Kidney epithelial cell (primary cell): ENCODE results near the gene KLRF2. TPM values are rescaled to one million over a fixed set of nuclear protein-coding genes. Genes with fewer than 3 reads are reported as not detected.

Experiments used
- DNase-seq: peaks from one replicate; pipeline ENCODE4 v3.0.0-alpha.2; 2010; ENCODE audit warnings: low read depth
- H3K27me3 ChIP-seq: 2 replicates; pipeline ENCODE4 v1.6.0; 2011; ENCODE audit warnings: low read length; ENCODE audit not compliant: control insufficient read depth, insufficient read depth
- H3K36me3 ChIP-seq: 2 replicates; pipeline ENCODE4 v1.5.1; 2011; ENCODE audit warnings: low read length; ENCODE audit not compliant: control insufficient read depth, insufficient read depth
- H3K4me3 ChIP-seq: 2 replicates; pipeline ENCODE4 v1.5.1; 2011; ENCODE audit warnings: low read depth, mild to moderate bottlenecking, control low read depth, low read length
- CTCF ChIP-seq: IDR thresholded peaks from 2 replicates; pipeline ENCODE4 v1.5.1; 2011; ENCODE audit warnings: mild to moderate bottlenecking, moderate library complexity, low read length, control low read depth, inconsistent platforms; ENCODE audit not compliant: insufficient read depth, poor library complexity, severe bottlenecking
- total RNA-seq: library from RNA; depleted of rRNA; stranded (reverse); fragments of >200 nt; gene quantifications from 2 replicates; pipeline ENCODE4 v1.2.3, GENCODE V29; 2015

Gene KLRF2
- total RNA-seq, 1 donor from 2014 or later: not detected

GRCh38 chr12:9931245-9931644 is 50.0 kb downstream of the KLRF2 start:
- DNase-seq: no peak
- no peak overlapping the region for H3K4me3 ChIP-seq
- no peak for TF ChIP-seq CTCF

DNA sequence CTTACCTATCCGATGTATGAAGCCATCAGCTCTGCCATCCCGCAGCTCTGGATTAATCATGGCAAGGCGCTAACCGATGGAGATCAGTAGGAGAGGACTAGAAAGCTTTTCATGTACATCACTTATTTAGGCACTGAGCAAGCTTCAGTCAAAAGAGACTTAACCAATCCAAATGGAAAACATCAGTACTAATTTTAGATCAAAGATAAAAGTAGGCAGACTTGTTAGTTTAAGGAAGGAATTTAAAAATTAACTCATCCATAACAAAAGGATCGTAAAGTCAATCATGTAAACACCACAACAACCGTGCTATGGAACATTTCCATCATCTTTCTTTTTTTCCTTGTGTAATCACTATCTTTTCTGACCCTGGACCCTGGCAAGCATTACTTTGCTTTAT is 51.0 kb downstream of the KLRF2 start, which contains the start of gene CLEC2A:
TSS of gene CLEC2A (minus strand) at position 101 of the 400 bp plus-strand sequence. CDS start at position 60, 41 bp downstream.
- H3K27me3 ChIP-seq: no peaks in the 10 kb centered on the region
- no peak within 1 kb of the TSS for H3K4me3 ChIP-seq
- DNase-seq: no peak
- TF ChIP-seq CTCF: no peak
- no peaks in the 10 kb centered on the region for H3K36me3 ChIP-seq

More at GRCh38 chr12:9931245-9931644, 50.0 kb downstream of the KLRF2 start:
- Histone ChIP-seq H3K27me3 (no peaks in the 10 kb centered on the region), H3K36me3 (no peaks in the 10 kb centered on the region)

DNA sequence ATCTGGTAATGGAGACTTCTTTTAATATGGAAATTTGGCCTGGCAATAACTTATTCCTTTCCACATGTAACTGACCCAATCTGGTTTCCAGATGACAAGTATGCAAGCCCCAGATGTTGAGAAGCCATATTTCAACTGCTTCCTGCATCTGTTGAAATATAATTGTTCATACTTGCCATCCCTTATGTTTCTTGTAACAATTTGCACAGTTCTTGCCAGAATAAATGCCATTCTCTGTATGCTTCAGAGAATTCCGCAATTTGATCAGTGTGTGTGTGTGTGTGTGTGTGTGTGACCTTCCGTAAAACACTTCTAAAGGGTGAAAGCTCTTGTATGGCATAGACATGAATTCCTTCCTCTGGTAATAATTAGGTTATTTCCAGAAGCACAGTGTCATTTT is 52.7 kb downstream of the KLRF2 start:
- TF ChIP-seq CTCF: no peak
- DNase-seq: no peak
- H3K4me3 ChIP-seq: no peak overlapping the region

GRCh38 chr12:9935026-9935425 is 53.7 kb downstream of the KLRF2 start:
- no peak for DNase-seq
- Histone ChIP-seq H3K27me3 (no peaks in the 10 kb centered on the region), H3K36me3 (no peaks in the 10 kb centered on the region), H3K4me3 (no peak overlapping the region)
- no peak for TF ChIP-seq CTCF

More for the DNA sequence above, 52.7 kb downstream of the KLRF2 start:
- Histone ChIP-seq H3K36me3 (no peaks in the 10 kb centered on the region), H3K27me3 (no peaks in the 10 kb centered on the region)

- no peak for DNase-seq
These were observed 55.3 kb downstream of the KLRF2 start for GRCh38 chr12:9936591-9936990.

More at GRCh38 chr12:9936591-9936990, 55.3 kb downstream of the KLRF2 start:
- H3K36me3 ChIP-seq: no peaks in the 10 kb centered on the region
- H3K27me3 ChIP-seq: no peaks in the 10 kb centered on the region
- TF ChIP-seq CTCF: no peak
- H3K4me3 ChIP-seq: no peak overlapping the region
